Right lobe of liver (tissue), 4 donors: ENCODE measurements around the gene DUSP28.

ENCODE experiments used
- CTCF ChIP-seq, 4 donors: fragments of 200-600 bp in 3 of 4; fragments of 450-650 bp in 1 of 4; IDR thresholded peaks; one replicate each; pipeline versions ENCODE4 v1.5.1 to v1.8.0; 2016 to 2022; ENCODE audit warnings: antibody characterized with exemption in 4 of 4, mild to moderate bottlenecking in 2 of 4
- POLR2A ChIP-seq: fragments of 450-650 bp; IDR thresholded peaks from one replicate; pipeline ENCODE4 v1.6.1; 2017; ENCODE audit warnings: antibody characterized with exemption, mild to moderate bottlenecking
- donor health status: DM: no; HTN: no; CAD: no.
- donor health status: DM: no; HTN: no; CAD: no.
- donor health status: DM: no; HTN: yes; CAD: no.

GRCh38 chr2:240524963-240525718 is 35.0 kb upstream of the DUSP28 start:
- TF ChIP-seq CTCF (IDR thresholded peaks at IDR 0.05) (no peak), POLR2A (no peak)
